ENCODE data around the gene ASMTL. TPM values are rescaled to one million over a fixed set of nuclear protein-coding genes. Genes with fewer than 3 reads are reported as not detected.

Gene ASMTL
- total RNA-seq, 1 donor from 2014 or later = 36.5 TPM

DNA sequence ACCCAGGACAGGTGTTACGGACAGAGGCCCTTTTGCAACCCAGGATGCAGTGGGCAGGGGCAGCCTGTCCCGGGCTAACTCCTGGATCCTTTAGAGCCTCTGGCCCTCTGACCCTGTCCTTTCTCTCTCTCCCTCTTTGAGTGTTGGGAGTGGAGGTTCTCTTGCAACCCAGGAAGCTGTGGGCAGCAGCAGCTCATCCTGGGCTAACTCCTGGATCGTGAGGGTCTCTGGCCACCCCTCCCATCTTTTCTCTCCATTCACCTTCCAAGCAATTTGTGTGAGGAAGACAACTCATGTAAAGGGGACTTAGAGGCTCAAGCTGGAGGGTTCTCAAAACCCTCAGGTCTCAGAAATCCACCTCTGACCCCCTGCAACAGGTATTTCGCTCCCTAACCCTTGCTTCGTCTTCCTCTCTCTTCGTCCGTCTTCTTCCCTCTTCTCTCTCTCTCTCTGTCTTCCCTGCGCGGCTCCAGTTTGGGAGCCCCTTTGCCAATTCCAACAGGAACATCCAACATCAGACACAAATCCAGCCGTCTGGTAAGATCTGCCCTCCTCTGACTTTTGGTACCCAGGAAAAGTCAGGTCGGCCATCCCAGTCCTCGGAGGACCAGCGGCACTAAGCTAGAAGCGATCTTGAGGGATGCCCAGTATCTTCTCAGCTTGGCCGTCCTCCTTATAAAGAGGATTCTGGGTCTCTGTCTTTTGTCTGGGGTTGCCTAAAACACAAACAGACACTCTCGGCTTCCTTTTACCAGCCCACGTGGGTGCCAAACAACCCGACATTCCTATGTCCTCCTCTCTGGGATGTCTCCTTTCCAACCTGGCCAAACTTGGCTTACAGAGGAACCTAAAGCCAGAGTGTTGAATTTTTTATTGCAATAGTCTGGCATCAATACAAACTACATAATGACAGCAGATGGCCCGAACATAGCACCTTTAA is 7.9 kb downstream of the ASMTL start:
- TF ChIP-seq, protein P1, sequence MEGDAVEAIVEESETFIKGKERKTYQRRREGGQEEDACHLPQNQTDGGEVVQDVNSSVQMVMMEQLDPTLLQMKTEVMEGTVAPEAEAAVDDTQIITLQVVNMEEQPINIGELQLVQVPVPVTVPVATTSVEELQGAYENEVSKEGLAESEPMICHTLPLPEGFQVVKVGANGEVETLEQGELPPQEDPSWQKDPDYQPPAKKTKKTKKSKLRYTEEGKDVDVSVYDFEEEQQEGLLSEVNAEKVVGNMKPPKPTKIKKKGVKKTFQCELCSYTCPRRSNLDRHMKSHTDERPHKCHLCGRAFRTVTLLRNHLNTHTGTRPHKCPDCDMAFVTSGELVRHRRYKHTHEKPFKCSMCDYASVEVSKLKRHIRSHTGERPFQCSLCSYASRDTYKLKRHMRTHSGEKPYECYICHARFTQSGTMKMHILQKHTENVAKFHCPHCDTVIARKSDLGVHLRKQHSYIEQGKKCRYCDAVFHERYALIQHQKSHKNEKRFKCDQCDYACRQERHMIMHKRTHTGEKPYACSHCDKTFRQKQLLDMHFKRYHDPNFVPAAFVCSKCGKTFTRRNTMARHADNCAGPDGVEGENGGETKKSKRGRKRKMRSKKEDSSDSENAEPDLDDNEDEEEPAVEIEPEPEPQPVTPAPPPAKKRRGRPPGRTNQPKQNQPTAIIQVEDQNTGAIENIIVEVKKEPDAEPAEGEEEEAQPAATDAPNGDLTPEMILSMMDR (IDR thresholded peaks at IDR 0.05; ENCODE audit: borderline replicate concordance) = no peak
- no peak for DNase-seq
- Histone ChIP-seq H3K27ac (replicated peaks) (no peak overlapping the region), H3K9me3 (replicated peaks) (peaks cover 12% of the 10 kb centered on the region), H3K27me3 (ENCODE audit: low read depth) (no peaks in the 10 kb centered on the region), H3K36me3 (peaks cover 22% of the 10 kb centered on the region), H3K4me1 (no peaks in the 10 kb centered on the region), H3K4me3 (no peak overlapping the region)
- intact Hi-C loops (cut with micrococcal nuclease) = no loop called here

DNA sequence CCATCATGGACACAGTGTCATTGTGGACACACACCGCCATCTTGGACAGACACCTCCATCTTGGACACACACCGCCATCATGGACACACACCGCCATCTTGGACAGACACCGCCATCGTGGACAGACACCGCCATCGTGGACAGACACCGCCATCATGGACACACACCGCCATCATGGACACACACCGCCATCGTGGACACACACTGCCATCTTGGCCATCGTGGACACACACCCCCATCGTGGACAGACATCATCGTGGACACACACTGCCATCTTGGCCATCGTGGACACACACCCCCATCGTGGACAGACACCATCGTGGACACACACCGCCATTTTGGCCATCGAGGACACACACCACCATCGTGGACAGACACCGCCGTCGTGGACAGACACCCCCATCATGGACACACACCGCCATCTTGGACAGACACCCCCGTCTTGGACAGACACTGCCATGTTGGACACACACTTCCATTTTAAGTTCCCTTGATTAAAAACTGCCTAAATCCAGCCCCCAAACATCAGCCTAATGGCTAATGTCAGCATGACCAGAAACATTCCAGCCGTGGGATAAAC is 9.1 kb downstream of the ASMTL start:
- Histone ChIP-seq H3K27me3 (ENCODE audit: low read depth) (no peaks in the 10 kb centered on the region), H3K27ac (replicated peaks) (no peak overlapping the region), H3K4me1 (no peaks in the 10 kb centered on the region), H3K9me3 (replicated peaks) (peaks cover 12% of the 10 kb centered on the region), H3K4me3 (no peak overlapping the region), H3K36me3 (peaks cover 35% of the 10 kb centered on the region)
- DNase-seq = no peak
- TF ChIP-seq, protein P1 (IDR thresholded peaks at IDR 0.05; ENCODE audit: borderline replicate concordance) = no peak
- intact Hi-C loops (cut with micrococcal nuclease) = no loop called here

DNA sequence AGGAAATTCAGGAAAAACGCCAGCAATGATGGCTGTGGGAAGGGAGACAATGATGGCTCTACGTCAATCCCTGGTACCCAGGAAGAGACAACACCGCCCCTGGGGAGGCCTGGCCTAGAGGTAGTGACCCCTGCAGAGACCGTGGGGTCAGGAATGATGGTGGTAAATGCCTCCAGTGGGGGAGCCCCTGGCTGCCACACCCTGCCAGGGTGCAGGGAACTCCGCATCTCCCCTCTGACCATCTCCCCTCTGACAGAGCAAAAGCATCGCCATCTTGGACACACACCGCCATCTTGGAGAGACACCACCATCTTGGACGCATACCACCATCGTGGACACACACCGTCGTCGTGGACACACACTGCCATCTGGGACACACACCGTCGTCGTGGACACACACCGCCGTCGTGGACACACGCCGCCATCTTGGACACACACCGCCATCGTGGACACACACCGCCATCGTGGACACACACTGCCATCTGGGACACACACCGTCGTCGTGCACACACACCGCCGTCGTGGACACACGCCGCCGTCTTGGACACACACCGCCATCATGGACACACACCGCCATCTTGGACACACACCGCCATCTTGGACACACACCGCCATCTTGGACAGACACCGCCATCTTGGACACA is 9.9 kb downstream of the ASMTL start:
- H3K4me3 ChIP-seq = no peak overlapping the region
- H3K36me3 ChIP-seq = peaks cover 41% of the 10 kb centered on the region
- DNase-seq = no peak
- H3K4me1 ChIP-seq = no peaks in the 10 kb centered on the region
- no peaks in the 10 kb centered on the region for H3K27me3 ChIP-seq (ENCODE audit: low read depth)
- intact Hi-C loops (cut with micrococcal nuclease) = no loop called here
- no peak overlapping the region for H3K27ac ChIP-seq (replicated peaks)
- H3K9me3 ChIP-seq (replicated peaks) = peaks cover 12% of the 10 kb centered on the region
- TF ChIP-seq, protein P1 (IDR thresholded peaks at IDR 0.05; ENCODE audit: borderline replicate concordance) = no peak

DNA sequence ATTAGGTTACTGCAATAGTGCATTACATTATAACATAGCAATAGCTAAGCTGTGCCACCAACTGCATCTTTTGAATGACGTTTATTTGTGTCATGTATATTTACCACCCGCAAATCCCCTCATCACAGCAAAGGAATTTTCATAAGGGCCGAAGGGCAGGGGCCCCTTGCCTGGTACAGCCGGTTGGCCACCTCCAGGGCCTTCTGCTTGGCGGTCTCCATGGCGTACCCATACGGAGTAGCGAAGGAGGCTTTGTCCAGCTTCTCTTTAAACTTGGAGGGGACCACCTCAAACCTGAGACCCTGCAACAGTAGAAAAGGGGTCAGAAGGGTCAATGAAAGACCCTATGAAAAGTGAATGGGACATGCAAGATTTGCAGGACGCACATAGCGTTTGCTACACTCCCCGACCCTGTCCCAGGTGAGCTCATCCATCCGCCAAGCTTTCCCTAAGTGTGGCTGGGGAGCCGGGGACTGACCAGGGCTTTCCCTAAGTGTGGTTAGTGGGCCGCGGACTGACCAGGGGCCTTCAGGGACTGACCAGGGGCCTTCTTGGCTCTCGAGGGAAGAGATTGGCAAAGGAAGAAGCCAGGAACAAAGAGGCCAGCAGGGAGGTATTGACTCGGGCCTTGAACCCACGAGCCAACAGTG is 10.6 kb downstream of the ASMTL start:
- no peak for DNase-seq

DNA sequence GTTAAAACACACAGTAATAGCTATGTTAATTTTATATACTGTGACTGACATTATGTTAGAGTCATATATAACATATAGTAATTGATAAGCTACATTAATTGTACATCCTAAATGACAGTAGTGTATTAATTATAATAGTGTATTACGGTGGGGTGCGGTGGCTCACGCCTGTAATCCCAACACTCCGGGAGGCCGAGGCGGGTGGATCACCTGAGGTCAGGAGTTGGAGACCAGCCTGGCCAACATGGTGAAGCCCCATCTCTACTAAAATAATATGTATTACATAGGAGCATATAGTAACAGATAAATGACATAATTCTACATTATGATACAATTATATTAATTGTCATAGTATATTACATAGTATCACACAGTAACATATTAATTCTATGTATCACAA is 12.2 kb downstream of the ASMTL start:
- Histone ChIP-seq H3K4me1 (no peaks in the 10 kb centered on the region), H3K27ac (replicated peaks) (no peak overlapping the region), H3K27me3 (ENCODE audit: low read depth) (no peaks in the 10 kb centered on the region), H3K4me3 (no peak overlapping the region), H3K9me3 (replicated peaks) (peaks cover 12% of the 10 kb centered on the region), H3K36me3 (peaks cover 58% of the 10 kb centered on the region)
- intact Hi-C loops (cut with micrococcal nuclease) = no loop called here
- TF ChIP-seq, protein P1 (IDR thresholded peaks at IDR 0.05; ENCODE audit: borderline replicate concordance) = no peak
- DNase-seq = no peak

More for the DNA sequence above, 10.6 kb downstream of the ASMTL start:
- Histone ChIP-seq H3K36me3 (peaks cover 47% of the 10 kb centered on the region), H3K27ac (replicated peaks) (no peak overlapping the region), H3K4me3 (no peak overlapping the region), H3K4me1 (no peaks in the 10 kb centered on the region), H3K9me3 (replicated peaks) (peaks cover 12% of the 10 kb centered on the region), H3K27me3 (ENCODE audit: low read depth) (no peaks in the 10 kb centered on the region)
- TF ChIP-seq, protein P1 (IDR thresholded peaks at IDR 0.05; ENCODE audit: borderline replicate concordance) = no peak
- intact Hi-C loops (cut with micrococcal nuclease) = no loop called here

Data from left ventricle myocardium inferior (tissue), 1 donor.